Activated CD8-positive, alpha-beta memory T cell treated with anti-CD3 and anti-CD28 coated beads for 1 hour (primary cell): Measurements from ENCODE around the gene KCNMA1.

ENCODE experiments used
- DNase-seq, 2 donors: peaks; one replicate each; pipeline ENCODE4 v3.0.0-alpha.2; 2020; ENCODE audit warnings: low read depth in 1 of 2; ENCODE audit errors: extremely low read depth in 1 of 2

KCNMA1 gene

GRCh38 chr10:76866841-76867586 is 770.6 kb downstream of the KCNMA1 start:
- no peak for DNase-seq

- DNase-seq, result no peak
Measured at GRCh38 chr10:76864922-76865321, 772.7 kb downstream of the KCNMA1 start.

GRCh38 chr10:76858721-76859120 is 778.9 kb downstream of the KCNMA1 start:
- DNase-seq, result no peak

GRCh38 chr10:76840802-76841201 is 796.8 kb downstream of the KCNMA1 start:
- DNase-seq, result no peak

- DNase-seq, result no peak
Measured at GRCh38 chr10:76839276-76839675, 798.3 kb downstream of the KCNMA1 start.

- no peak for DNase-seq
Measured at GRCh38 chr10:76830218-76830617, 807.4 kb downstream of the KCNMA1 start.

- DNase-seq, result no peak
Measured at GRCh38 chr10:76829724-76830123, 807.9 kb downstream of the KCNMA1 start.
